Kidney tubule cell (primary cell): ENCODE results near the gene CAPN11.

Experiments
- DNase-seq: peaks from one replicate; pipeline ENCODE4 v3.0.0-alpha.2; 2018; ENCODE audit warnings: low spot score

CAPN11 gene

GRCh38 chr6:44156494-44157151 is 2.0 kb upstream of the CAPN11 start:
- no peak for DNase-seq

- DNase-seq: no peak
Measured at GRCh38 chr6:44157152-44157521, 1.5 kb upstream of the CAPN11 start.

- peak; percentile 31 for DNase-seq
Measured at GRCh38 chr6:44161997-44162338, 3.3 kb downstream of the CAPN11 start.

GRCh38 chr6:44162876-44163625 is 4.4 kb downstream of the CAPN11 start:
- no peak for DNase-seq

GRCh38 chr6:44166116-44166515 is 7.5 kb downstream of the CAPN11 start:
- no peak for DNase-seq

- DNase-seq: no peak
Measured at GRCh38 chr6:44166591-44167184, 8.1 kb downstream of the CAPN11 start.

GRCh38 chr6:44167567-44167966 is 8.9 kb downstream of the CAPN11 start:
- no peak for DNase-seq

- DNase-seq: no peak
Measured at GRCh38 chr6:44169154-44169553, 10.5 kb downstream of the CAPN11 start.

GRCh38 chr6:44169886-44170570 is 11.4 kb downstream of the CAPN11 start:
- DNase-seq: no peak

GRCh38 chr6:44171899-44172546 is 13.4 kb downstream of the CAPN11 start:
- no peak for DNase-seq

GRCh38 chr6:44172731-44173500 is 14.3 kb downstream of the CAPN11 start:
- peak; percentile 90 for DNase-seq

- DNase-seq: no peak
Measured at GRCh38 chr6:44176130-44176761, 17.6 kb downstream of the CAPN11 start.

GRCh38 chr6:44176762-44177509 is 18.3 kb downstream of the CAPN11 start:
- DNase-seq: no peak

- peak; percentile 80 for DNase-seq
Measured at GRCh38 chr6:44177691-44178423, 19.2 kb downstream of the CAPN11 start.

GRCh38 chr6:44178424-44179071 is 19.9 kb downstream of the CAPN11 start:
- DNase-seq: no peak

- peak; percentile 42 for DNase-seq
Measured at GRCh38 chr6:44179072-44179536, 20.5 kb downstream of the CAPN11 start.

- no peak for DNase-seq
Measured at GRCh38 chr6:44179648-44180047, 21.0 kb downstream of the CAPN11 start.

- DNase-seq: no peak
Measured at GRCh38 chr6:44180406-44180805, 21.8 kb downstream of the CAPN11 start.

- DNase-seq: no peak
Measured at GRCh38 chr6:44180886-44181285, 22.3 kb downstream of the CAPN11 start.
